ENCODE data around the gene TSSK3.

The TSSK3 gene

GRCh38 chr1:32404946-32405345 is 42.6 kb downstream of the TSSK3 start:
- no peak for DNase-seq

DNA sequence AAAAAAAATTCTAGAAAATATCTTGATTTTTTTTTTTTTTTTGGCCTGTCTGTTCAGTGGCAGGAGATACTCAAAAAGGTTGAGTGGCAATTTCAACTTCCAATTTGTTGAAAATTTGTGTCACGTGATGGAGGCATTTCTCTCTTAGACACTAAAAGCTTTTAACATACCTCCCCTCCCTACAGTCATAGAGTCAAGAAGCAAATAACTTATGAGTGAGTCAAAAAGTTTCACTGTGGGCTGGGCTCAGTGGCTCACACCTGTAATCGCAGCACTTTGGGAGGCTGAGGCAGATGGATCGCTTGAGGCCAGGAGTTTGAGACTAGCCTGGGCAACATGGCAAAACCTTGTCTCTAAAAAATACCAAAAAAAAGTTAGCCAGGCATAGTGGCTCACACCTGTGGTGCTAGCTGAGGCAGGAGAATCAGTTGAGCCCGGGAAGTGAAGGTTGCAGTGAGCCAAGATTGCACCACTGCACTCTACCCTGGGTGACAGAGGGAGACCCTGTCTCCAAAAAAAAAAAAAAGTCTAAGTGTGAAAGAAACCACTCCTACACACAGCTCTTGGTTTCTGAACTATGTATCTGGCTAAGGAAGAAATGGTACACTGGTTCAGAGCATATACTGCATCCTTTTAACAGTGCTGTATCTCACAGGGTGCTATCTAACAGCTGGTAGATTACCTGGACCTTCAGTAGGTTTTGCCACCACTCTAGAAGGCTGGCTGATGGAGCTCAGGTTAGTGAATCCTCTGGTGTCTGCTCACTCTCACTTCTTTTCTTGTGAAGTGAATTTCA is 43.5 kb downstream of the TSSK3 start:
- no peak for DNase-seq

- DNase-seq, result no peak
Measured at GRCh38 chr1:32406629-32407111, 44.3 kb downstream of the TSSK3 start.

- DNase-seq, result no peak
Measured at GRCh38 chr1:32411261-32411660, 48.9 kb downstream of the TSSK3 start.

DNA sequence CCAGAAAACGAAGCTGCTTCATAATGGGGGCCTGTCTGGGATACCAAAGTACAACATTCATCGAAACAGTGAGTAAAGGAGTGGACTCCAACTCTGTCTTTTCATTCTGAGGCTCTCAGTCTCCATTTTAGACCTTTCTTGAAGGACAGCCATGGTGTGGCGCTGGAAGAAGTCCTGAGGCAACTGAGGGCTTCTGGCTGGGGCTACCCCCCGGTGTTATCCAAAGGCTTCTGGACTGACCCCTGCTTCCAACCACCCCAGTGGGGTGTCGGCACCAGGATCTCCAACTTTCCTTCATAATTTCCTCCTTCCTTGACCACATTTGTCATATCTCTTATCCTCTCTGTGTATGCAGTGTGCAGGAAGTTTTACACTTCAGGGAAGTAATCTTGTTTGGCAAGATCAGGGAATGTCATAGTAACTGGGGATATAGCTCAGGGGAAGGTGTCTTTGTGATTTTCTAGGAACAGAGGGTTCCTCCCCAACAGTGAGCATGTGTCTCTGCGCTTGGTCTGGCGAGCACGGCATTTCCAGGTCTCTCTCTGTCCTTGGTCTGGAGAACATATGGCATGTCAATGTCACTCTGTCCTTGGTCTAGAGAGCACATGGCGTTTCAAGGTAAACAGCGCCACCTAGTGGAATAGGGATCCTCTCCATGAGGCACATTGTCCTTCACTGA is 51.3 kb downstream of the TSSK3 start:
- peak; percentile 62 to 76 for DNase-seq

Measured in activated CD4-positive, alpha-beta T cell treated with anti-CD3 and anti-CD28 coated beads, Interleukin-2, amount 50 U/mL, for 48 hours (primary cell).